Ramos (cell line): ENCODE results near the gene SLC19A1.

Experiments used
- in situ Hi-C: fragments of 300-500 bp; cut with MboI; formaldehyde crosslinking; loops from one replicate; pipeline ENCODE4 v1.14.3; 2022; ENCODE audit warnings: low sequenced_read_pairs; ENCODE audit not compliant: unreplicated experiment

SLC19A1 gene

DNA sequence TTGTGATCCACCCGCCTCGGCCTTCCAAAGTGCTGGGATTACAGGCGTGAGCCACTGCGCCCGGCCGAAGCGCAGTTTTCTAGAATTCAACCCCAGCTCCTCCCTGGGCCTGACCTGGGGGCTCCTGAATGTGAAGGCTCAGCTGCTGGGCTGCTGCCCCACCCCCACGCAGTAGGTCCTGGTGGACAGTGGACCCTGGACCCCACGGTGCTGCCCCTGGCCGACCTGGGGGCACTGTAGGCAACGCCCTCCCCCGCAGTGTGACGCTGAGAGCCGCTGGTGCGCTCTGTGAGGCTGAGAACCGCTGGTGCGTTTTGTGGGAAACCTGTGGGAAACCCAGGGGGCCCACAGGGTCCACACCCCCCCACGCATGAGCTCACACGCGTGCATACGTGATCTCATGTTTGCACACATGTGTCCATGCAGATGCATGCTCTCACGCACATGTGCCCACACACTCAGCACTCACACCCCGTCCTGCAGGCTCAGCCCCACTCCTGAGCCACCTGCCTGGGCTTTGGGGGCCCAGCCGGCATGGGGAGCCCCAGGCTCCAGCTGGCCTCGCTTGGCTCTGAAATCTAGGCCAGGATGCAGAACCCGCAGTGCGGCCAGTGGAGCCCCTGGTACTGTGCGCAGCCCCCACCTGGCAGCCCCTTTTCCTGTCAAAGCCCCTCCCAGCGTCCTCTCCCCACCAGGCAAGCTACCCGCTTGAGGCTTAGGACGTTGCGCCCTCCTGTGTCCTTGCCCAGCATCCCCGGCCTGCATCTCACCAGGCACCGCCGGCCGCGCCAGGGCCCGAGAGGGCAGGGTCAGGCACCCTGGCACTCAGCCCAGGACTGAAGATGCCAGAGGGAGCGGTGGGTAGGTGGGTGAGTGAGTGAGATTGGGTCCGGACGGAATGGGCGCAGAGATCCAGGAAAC lies 69.5 kb downstream of the SLC19A1 start:
- in situ Hi-C loops = no loop called here

DNA sequence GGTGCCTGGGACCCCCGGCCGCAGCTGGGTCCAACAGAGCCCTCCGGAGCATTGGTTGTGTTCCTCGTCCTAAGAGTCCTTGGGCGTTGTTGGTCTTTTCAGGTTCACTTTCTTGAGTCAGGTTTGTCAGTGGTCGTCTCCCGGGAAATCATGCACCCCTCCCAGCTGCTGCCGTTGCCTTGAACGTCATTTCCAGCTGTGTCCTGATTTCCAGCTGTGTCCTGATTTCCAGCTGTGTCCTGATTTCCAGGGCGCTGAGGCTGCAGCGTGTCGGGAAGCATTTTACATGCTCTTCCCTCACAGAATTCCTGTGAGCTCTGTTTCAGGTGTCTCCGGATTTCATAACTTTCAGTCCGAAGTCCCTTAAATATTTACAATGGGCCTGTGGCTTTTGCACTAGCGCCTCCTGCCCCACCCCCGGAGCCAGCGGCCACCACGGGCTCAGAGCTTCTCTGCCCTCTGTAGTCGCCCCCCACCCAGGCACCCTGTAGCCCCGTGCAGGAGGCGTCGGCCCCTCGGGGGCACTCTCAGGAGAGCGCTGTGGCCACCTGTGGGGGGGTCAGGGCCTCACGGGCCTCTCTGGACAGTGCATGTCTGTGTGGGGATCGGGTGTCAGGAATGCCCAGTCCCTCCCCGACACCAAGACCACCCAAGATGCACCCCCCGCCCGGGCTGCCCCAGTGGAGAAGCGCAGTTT lies 70.6 kb downstream of the SLC19A1 start:
- in situ Hi-C loops = no loop called here

DNA sequence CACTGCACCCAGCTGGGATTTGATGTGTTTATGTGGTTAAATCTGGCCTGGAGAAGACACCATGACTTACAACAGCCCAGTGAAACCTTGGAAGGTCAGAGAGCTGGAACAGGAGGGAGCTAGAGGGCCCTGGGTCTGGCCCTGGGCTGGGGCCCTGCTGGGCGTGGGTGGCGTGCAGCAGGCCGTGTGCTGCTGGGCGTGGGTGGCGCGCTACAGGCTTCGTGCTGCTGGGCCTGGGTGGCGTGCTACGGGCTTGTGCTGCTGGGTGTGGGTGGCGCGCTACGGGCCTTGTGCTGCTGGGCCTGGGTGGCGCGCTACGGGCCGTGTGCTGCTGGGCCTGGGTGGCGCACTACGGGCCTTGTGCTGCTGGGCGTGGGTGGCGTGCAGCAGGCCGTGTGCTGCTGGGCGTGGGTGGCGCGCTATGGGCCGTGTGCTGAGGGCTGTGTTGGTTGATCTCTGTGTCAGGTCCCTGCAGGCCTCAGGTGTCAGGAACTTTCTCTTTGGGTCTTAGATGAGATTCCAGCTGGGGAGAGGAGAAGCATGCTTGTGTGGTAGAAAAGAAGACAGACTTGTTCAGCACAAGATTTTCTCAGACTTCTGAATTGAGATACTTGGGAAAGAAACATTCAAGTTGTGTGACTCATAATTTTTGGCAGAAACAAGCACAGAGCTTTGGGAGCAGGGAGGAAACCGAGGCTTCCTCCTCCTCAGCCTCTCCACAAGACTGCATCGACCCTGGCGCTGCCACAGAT lies 71.3 kb downstream of the SLC19A1 start:
- in situ Hi-C loops = no loop called here

DNA sequence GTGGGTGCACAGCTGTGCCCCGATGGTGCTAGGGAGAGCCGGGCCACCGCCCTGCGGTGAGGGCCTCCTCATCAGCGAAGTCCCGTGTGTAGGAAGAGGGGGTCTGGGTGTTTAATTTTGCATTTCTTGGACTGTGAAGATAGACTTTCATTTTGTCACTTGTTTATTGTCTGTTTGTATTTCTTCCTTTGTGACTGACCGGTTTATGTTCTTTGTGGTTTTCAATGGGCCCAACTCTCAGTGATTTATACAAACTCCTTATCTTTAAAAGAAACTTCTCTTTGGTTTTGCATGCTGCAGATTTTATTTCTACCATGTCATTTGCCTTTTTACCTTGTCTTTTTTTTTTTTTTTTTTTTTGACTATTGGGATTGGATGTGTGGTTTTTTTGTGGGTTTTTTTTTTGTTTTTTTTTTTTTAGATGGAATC lies 72.1 kb downstream of the SLC19A1 start:
- in situ Hi-C loops = no loop called here

DNA sequence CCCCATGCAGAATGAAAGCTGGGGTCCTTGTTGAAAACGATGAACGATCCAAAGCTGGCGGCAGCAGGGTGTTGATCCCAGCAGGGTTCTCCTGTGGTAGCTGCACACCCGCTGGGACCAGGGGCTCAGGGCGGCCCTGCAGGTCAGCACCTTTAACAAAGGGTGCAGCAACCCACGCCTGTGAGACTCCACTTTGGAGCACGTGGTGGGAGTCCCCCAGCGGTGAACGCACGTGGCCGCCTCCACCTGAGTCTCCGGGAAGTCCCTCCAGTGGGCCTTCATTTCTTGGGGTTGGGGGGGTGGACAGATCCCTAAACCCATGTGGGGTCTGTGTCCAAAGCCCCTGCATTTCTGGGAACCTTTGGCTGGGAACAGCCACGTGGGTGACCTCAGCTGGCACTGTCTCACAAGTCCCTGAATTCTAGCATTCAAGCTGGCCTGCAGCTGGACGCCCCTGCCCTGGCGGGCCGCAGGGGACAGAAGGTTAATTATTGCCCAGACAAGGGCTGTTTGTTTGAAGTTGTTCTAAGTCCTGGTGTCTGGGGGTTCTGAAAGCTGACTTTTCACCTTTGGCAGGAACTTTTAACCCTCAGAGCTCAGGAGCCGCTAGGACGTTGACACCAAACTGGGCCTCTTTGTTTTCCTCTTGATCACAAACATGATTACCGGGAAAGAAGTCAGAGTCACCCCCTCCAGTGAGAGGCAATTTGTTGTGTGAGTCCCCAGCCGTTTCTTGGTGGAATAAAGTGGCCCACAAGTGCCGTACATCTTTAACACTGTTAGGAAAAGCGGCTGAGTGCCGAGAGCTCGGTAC lies 72.8 kb downstream of the SLC19A1 start:
- in situ Hi-C loops = no loop called here

DNA sequence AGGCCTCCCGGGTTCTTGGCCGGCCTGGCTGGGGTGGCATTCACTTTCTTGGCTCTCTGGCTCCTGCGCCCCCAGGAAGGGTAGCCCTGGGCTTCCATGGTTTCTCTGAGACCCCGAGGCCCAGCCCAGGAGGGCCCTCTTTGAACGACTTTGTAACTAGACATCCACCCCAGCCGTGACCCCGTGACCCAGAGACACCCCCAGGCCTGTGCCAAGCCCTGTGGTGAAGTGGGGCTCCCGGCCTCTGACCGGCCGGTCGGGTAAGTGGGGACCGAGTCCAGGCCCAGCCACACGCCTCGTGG lies 73.3 kb downstream of the SLC19A1 start:
- in situ Hi-C loops = no loop called here

DNA sequence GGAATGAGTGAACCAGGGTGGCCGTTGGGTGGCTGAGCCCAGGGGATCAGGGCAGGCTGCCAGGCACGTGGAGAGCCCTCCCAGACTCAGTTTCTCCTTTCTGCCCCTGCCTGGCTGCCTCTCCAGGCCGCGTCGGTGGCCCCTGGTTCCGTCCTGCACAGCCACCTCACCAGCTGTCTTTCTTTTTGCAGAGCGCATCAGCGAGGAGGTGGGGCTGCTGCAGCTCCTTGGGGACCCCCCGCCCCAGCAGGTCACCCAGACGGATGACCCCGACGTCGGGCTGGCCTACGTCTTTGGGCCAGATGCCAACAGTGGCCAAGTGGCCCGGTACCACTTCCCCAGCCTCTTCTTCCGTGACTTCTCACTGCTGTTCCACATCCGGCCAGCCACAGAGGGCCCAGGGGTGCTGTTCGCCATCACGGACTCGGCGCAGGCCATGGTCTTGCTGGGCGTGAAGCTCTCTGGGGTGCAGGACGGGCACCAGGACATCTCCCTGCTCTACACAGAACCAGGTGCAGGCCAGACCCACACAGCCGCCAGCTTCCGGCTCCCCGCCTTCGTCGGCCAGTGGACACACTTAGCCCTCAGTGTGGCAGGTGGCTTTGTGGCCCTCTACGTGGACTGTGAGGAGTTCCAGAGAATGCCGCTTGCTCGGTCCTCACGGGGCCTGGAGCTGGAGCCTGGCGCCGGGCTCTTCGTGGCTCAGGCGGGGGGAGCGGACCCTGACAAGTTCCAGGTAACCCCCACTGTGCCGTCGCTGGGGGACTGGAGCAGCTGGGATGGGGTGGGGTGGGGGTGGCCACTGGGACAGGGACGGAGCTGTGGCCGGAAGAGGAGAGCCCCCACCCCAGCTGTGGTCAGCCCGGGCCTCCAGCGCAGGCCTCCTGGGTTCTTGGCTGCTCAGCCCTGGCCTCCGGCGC lies 73.9 kb downstream of the SLC19A1 start:
- in situ Hi-C loops = no loop called here

DNA sequence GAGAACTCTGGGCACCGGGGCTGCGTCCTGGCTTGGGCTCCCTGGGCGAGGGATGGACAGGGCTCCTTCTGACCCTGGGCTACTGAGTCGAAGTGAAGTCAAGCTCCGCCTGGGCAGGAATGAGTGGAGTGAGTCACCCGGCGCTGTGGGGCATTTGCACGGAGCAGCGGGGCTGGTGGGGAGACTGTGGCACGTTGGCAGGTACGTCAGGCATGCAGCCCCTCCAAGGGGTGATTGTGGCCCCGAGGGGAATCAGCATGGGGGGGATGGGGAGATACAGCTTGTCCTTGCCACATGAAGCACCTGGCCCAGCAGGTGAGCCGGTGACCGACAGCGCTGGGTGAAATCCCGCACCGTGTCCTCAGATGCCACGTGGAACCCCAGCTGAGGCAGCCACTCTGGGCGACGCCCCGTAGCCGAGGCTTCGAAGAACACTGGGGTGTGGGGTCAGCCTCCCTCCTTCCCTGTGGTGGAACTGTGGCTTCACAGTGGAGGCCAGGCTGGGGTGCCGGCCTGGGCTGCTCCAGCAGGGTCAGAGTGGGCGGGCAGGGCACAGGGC lies 74.9 kb downstream of the SLC19A1 start:
- in situ Hi-C loops = no loop called here

DNA sequence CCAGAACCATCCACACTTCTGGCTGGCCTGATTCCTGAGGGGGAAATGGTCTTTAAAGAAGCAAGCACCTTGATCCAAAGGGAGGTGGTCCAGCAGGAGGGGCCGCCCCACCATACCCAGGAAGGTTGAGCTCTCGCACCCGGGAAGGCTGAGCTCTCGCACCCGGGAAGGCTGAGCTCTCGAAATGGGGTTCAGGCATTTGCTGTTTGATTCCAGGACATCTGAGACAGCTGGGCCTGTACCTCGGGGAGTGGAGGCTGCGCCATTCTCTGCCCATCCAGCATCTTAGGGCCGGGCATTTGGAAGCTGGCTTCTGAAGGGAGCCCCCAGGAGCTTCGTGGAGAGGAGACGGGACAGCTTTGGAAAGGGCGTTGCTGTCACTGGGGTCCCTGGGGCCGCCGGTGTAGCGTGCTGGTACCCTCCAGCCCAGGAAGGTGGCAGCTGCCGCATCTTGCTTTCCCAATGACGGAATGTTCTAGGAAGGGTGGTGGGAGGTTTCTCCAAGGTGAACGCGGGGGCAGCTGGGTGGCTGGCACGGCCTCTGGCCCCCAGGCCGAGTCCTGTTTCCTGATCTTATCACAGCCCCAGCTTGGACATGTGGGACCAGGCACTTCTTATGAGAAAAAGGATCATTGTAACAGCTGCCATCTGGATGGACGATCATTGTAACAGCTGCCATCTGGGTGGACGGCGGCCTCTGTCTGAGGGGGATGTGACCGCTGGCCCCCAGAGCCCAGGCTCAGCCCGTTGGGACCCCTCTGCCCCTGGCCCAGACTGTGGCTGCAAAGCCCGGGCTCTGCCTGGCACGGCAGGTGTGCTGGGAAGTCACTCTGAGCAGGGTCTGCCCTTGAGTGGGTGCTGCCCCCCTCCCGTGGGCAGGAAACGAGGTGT lies 75.7 kb downstream of the SLC19A1 start:
- in situ Hi-C loops = no loop called here

DNA sequence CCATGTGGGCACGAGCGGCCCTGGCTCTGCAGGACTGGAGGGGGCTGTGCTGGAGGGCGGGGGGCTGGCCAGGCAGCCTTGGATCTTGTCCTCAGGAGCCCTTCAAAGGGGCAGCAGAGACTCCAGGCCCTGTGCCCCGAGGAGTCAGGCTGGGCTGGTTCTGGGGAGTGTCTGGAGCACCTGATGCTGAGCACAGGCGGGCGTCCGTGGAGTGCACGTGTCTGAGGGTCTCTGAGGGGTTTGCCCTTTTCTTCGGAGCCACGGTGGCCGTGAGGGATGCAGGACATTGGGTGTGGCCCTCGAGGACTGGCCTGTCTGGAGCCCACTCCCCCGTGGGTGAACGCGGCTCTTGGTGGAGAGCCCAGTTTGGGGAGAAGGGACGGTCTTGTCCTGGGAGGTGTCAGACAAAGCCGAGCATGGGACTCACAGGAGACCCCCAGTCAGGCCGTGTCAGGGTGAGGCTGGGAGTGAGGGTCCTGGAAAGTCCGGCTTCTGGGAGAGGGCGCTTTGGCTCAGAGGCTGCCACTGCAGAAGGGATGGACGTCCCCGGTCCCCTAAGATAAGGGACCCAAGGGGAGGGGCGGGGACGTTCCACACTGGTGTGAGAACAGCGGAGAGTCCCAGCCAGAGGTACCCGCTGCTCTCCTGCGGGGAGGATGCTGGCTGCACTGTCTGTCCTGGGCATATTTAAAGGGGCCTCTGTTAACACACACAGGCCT lies 76.5 kb downstream of the SLC19A1 start:
- in situ Hi-C loops = no loop called here

DNA sequence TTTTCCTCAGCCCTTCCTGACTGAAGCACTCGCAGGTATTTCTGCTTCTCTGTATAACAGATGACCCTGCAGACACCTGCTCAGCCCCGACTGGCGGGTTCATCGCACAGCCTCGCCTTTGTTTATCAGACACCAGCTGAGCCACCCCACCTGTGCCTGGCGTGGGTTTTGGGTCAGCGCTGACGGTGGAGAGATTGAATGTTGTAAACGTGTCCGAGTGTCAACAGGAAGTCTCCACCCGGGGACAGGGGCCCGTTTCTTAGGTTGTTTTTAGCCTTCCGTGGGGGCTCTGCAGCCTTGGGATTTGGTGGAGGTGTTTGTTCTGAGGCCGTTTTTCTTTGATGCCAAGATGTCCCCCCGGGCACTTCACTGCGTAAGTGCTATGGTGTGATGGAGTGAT lies 77.1 kb downstream of the SLC19A1 start:
- in situ Hi-C loops = no loop called here

DNA sequence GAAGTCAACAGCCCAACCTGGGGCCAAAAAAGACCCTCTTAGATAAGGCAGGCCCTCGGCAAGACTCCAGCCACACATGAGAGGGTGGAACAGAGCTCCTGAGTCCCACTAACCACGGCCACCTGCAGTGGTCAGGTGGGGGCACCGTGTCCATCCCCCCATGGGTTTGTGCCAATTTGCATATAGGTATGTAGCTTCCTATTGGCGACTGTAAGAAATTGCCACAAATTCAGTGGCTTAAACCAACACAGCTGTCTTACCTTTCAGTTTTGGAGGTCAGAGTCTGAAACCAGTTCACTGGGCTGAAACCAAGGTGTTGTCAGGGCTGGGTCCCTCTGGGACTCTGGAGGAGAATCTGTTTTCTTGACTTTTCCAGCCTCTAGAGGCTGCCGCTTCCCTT lies 77.9 kb downstream of the SLC19A1 start:
- in situ Hi-C loops = no loop called here

DNA sequence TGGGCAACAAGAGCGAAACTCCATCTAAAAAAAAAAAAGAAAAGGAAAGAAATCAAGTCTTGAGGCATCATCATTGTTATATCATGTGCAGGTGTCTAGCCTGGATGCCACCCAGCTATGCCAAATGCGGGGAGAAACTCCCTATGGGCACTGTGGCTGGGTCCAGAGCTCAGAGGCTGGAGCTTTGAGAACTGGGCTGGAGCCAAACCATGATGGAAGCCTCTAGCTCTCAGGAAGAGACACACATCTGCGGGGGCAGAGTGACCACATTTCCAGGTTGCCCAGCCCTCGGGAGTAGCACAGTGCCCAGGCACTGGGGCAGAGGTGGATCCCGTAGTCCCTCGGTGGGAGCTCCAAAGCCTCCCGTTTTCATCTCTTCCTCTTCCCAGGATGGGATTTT lies 78.4 kb downstream of the SLC19A1 start:
- in situ Hi-C loops = no loop called here

DNA sequence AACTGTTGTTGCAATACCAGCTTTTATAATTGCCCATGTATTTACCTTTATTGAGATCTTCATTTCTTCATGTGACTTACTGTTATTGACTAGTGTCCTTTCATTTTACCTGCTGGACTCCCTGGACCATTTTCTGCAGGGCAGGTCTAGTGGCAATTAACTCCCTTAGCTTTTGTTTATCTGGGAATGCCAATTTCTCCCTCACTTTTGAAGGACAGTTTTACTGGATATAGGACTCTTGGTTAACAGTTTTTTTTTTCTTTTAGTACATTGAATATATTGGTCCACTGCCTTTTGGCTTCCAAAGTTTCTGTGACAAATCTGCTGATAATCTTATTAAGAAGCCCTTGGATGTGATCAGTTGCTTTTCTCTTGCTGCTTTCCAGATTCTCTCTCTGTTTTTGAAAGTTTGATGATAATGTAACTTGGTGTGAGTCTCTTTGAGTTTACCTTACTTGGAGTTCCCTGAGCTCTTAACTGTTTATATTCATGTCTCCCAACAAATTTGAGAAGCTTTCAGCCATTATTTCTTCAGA lies 80.4 kb downstream of the SLC19A1 start:
- in situ Hi-C loops = no loop called here

DNA sequence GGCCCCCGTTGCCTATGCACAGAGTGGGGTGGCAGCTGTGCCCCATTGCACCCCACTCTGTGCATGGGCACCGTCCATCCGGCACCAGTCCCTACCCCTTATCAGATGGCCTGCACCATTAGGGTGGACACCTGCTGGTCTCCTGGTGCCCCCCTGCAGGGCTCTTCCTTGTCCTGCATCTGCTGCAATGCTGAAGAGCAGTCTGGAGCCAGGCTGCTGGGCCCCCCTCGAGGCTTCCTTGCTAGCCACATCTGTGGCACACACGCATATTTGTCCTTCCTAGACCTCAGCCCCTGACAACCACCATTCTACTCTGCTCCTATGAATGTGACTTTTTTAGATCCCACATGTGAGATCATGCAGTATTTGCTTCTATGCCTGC lies 80.9 kb downstream of the SLC19A1 start:
- in situ Hi-C loops = no loop called here

DNA sequence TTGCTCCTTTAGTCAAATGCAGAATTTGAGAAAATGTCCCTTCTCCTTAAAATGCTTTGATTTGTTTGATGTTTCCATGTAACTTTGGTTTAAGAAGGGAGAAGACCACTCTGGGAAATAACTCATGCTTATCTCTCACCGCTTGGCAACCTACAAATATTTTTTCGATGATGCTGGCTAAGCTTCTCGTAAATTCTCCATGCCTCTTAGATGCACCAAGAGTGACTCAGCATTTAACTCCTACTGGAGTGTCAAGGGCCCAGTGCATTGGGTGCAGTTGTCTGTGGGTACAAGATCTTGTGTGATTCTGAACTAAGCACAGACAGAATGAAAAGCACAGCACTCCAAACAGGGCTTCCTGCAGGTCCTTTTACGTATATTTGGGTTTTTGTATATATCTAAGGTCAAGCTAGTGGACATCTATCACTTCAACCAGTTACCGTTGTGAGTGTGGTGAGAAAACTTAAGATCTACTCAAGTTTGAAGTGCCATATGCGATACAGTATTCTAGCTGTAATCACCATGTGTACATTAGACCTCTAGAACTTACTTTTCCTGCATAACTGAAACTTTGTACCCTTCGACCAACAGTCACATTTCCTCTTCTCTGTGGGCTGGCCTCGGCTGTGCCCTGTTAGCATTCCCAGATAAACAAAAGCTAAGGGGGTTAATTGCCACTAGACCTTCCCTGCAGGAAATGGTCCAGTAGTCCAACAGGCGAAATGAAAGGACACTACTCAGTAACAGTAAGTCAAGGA lies 81.5 kb downstream of the SLC19A1 start:
- in situ Hi-C loops = no loop called here
